ENCODE results near the gene ZNF575.

DNA sequence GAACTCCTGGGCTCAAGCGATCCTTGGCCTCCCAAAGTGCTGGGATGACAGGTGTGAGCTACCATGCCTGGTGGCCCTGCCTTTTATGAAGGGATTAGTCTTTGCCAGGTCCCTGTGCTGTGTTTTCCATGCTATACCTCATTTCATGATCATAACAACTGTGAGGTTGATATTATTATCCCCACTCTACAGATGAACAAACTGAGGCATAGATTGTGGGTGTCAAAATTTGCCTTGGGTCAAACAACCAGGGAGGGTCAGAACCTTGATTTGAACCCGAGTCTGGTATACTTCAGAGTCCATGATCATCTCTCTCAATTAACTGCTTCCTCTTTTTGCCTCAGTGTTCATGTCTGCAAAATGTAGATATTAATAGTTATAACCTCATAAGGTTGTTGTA, 49.5 kb downstream of the ZNF575 start:
- no peak for TF ChIP-seq CTCF (IDR thresholded peaks at IDR 0.05)
- TF ChIP-seq POLR2A (IDR thresholded peaks at IDR 0.05), result no peak
- no peak for TF ChIP-seq EP300 (IDR thresholded peaks at IDR 0.05)
